ENCODE data around the gene PRIM2.

- TF ChIP-seq CTCF (IDR thresholded peaks at IDR 0.05) (peak in 5 of 7 experiments; percentile 51 to 85 (median 72)), POLR2AphosphoS5 (IDR thresholded peaks at IDR 0.05) (peak; percentile 3 to 60 (median 11))
Observed at GRCh38 chr6:57316581-57317059, 810 bp upstream of the PRIM2 start.
